ENCODE measurements around the gene SRRM3.
"Not testable (repeated sequence)": the region's sequence is repeated elsewhere in the genome, so short reads cannot be mapped to it uniquely, and the experiment has no call there.

The SRRM3 gene

GRCh38 chr7:76301000-76301399 lies 99.3 kb downstream of the SRRM3 start:
- in situ Hi-C loops (cut with MboI; ENCODE audit: low pct_unique_long_range_greater_than_20kb, low sequenced_read_pairs), result no loop called here
- DNase-seq, result no peak

DNA sequence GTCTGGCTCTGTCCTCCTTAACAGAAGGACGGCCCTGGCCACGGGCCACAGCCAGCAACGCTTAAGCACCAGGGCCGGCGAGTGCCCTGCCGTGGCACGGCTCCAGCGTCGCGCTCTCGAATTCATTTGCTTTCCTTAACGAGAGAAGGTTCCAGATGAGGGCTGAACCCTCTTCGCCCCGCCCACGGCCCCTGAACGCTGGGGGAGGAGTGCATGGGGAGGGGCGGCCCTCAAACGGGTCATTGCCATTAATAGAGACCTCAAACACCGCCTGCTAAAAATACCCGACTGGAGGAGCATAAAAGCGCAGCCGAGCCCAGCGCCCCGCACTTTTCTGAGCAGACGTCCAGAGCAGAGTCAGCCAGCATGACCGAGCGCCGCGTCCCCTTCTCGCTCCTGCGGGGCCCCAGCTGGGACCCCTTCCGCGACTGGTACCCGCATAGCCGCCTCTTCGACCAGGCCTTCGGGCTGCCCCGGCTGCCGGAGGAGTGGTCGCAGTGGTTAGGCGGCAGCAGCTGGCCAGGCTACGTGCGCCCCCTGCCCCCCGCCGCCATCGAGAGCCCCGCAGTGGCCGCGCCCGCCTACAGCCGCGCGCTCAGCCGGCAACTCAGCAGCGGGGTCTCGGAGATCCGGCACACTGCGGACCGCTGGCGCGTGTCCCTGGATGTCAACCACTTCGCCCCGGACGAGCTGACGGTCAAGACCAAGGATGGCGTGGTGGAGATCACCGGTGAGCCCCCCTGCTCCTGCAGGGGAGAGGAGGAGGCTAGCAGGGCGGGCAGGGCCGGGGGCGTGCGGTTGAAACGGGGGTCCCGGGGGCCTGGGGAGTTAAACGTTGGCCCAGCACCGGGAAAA lies 100.9 kb downstream of the SRRM3 start, which contains the start of gene HSPB1:
Gene HSPB1 (plus strand): TSS at position 327 of the 855 bp plus-strand sequence. CDS start 40 bp downstream, at position 367.
- in situ Hi-C loops (cut with MboI; ENCODE audit: low pct_unique_long_range_greater_than_20kb, low sequenced_read_pairs), result no loop called here
- peak; percentile 94 for DNase-seq

- in situ Hi-C loops (cut with MboI; ENCODE audit: low pct_unique_long_range_greater_than_20kb, low sequenced_read_pairs), result no loop called here
- DNase-seq, result peak; percentile 98
Observed at GRCh38 chr7:76303202-76304147, 101.8 kb downstream of the SRRM3 start.

GRCh38 chr7:76304888-76305375 lies 103.2 kb downstream of the SRRM3 start:
- in situ Hi-C loops (cut with MboI; ENCODE audit: low pct_unique_long_range_greater_than_20kb, low sequenced_read_pairs), result no loop called here
- DNase-seq, result no peak

GRCh38 chr7:76308874-76309273 lies 107.2 kb downstream of the SRRM3 start:
- in situ Hi-C loops (cut with MboI; ENCODE audit: low pct_unique_long_range_greater_than_20kb, low sequenced_read_pairs); DNase-seq: not testable (repeated sequence)

DNA sequence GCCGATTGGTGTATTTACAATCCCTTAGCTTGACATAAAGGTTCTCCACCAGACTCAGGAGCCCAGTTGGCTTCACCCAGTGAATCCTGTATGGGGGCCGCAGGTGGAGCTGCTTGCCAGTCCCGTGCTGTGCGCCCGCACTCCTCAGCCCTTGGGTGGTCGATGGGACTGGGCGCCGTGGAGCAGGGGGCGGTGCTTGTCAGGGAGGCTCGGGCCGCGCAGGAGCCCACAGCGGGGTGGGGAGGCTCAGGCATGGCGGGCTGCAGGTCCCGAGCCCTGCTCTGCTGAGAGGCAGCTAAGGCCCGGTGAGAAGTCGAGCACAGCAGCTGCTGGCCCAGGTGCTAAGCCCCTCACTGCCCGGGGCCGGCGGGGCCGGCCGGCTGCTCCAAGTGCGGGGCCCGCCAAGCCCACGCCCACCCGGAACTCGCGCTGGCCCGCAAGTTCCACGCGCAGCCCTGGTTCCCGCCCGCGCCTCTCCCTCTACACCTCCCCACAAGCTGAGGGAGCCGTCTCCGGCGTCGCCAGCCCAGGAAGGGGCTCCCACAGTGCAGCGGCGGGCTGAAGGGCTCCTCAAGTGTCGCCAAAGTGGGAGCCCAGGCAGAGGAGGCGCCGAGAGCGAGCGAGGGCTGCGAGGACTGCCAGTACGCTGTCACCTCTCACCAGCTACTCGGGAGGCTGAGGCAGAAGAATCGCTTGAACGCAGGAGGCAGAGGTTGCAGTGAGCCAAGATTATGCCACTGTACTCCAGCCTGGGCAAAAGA lies 107.8 kb downstream of the SRRM3 start:
- DNase-seq; in situ Hi-C loops (cut with MboI; ENCODE audit: low pct_unique_long_range_greater_than_20kb, low sequenced_read_pairs): not testable (repeated sequence)

GRCh38 chr7:76310102-76310957 lies 108.6 kb downstream of the SRRM3 start:
- in situ Hi-C loops (cut with MboI; ENCODE audit: low pct_unique_long_range_greater_than_20kb, low sequenced_read_pairs), result no loop called here
- no peak for DNase-seq

DNA sequence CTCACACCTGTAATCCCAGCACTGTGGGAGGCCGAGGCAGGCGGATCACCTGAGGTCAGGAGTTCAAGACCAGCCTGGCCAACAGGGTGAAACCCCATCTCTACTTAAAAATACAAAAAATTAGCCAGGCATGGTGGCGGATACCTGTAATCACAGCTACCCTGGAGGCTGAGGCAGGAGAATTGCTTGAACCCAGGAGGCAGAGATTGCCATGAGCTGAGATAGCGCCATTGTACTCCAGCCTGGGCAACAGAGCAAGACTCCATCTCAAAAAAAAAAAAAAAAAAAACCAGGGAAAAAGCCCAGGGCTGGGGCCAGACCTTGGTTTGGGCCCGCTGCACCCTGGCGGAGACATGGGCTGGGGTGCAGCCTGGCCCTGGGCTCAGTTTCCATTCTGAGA lies 110.1 kb downstream of the SRRM3 start:
- DNase-seq; in situ Hi-C loops (cut with MboI; ENCODE audit: low pct_unique_long_range_greater_than_20kb, low sequenced_read_pairs): not testable (repeated sequence)

DNA sequence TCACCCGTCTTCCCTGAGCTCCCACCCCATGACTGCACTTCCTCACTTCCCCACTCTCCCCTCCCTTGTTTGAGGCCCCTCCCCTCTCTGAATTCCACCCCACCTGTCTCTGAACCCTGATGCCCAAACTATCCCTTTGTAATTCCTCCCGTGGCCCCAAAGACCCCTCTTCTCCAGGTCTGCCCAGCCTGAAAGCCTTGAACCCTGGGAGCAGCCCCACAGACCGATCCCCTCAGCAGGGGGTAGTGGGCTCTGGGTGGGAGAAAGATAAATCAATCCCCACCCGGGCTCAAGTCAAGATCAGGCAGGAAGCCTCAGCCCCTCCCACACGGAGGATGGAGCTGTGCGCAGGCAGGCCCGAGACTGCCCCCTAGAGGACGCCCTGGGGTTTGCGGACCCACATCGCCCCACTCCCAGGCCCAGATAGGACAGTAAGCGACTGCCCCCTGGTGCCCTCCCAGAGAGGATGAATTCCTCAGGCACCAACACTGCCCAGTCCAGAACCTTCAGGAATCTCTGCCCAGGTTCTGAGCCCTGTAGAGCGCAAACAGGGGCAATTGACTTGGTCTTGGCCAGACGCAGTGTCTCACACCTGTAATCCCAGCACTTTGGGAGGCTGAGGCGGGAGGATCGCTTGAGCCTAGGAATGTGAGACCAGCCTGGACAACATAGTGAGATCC lies 112.5 kb downstream of the SRRM3 start:
- peak; percentile 98 for DNase-seq
- in situ Hi-C loops (cut with MboI; ENCODE audit: low pct_unique_long_range_greater_than_20kb, low sequenced_read_pairs), result no loop called here

DNA sequence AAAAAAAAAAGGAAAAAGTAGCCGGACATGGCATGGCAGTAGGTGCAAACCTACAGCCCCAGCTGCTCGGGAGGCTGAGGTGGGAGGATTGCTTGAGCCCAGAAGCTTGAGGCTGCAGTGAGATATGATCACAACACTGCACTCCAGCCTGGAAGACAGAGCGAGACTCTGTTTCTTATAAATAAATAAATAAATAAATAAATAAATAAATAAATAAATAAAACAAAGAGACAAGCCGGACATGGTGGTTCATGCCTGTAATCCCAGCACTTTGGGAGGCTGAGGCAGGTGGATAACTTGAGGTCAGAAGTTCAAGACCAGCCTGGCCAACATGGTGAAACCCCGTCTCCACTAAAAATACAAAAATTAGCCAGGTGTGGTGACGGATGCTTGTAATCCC lies 113.0 kb downstream of the SRRM3 start:
- DNase-seq; in situ Hi-C loops (cut with MboI; ENCODE audit: low pct_unique_long_range_greater_than_20kb, low sequenced_read_pairs): not testable (repeated sequence)

DNA sequence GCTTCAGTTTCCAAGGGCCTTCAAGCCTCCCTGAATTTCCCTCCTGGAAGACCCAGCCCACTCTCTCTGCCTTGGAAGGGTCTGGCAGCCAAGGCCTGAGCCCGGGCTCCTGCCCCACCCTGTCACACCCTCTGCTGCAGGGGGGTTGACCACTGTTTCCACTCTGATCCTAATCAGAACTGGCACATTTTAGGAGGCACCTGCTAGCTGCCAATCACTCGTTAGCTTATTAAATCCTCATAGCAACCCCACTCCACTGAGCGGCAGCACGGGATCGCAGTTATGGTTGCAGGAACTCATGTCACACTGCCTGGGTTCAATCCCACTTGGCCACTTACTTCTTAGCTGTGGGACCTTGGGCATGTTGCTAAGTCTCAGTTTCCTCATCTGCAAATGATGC lies 113.7 kb downstream of the SRRM3 start:
- in situ Hi-C loops (cut with MboI; ENCODE audit: low pct_unique_long_range_greater_than_20kb, low sequenced_read_pairs), result no loop called here
- no peak for DNase-seq

GRCh38 chr7:76316984-76317781 lies 115.5 kb downstream of the SRRM3 start:
- DNase-seq, result no peak
- in situ Hi-C loops (cut with MboI; ENCODE audit: low pct_unique_long_range_greater_than_20kb, low sequenced_read_pairs), result no loop called here

DNA sequence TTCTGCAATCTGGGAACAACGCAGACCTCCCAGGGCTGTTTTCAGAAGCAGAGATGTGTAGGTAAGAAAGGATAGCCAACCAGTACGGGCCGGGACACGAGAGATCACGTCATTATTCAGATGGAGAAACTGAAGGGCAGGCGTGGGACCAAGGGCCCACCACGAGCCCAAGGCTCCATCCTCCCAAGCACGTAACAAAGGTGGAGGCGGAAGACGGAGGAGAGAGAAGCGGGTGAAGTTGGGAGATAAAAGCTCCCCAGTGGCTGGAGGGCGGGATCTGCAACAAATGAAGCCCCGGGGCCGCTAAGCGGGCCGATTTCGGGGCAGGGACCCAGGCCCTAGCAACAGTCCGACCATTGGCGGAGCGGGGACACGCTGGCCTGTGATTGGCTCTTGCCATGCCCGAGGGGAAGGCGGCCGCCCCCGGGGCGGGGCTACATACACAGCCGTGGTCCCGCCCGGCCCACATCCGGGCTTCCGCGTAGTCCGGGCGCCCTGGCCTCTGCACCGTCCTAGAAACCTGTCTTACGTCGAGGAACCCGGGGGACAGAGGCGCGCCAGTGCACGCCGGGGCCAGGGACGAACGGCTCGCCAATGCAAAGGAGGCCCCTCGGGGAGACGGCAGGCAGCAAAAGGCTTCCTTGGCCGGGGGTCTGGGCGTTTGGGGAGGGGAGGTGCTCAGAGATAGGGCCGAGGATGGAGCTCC lies 116.2 kb downstream of the SRRM3 start:
- in situ Hi-C loops (cut with MboI; ENCODE audit: low pct_unique_long_range_greater_than_20kb, low sequenced_read_pairs), result no loop called here
- peak; percentile 97 for DNase-seq

GRCh38 chr7:76318488-76319353 lies 117.0 kb downstream of the SRRM3 start:
- in situ Hi-C loops (cut with MboI; ENCODE audit: low pct_unique_long_range_greater_than_20kb, low sequenced_read_pairs), result no loop called here

DNA sequence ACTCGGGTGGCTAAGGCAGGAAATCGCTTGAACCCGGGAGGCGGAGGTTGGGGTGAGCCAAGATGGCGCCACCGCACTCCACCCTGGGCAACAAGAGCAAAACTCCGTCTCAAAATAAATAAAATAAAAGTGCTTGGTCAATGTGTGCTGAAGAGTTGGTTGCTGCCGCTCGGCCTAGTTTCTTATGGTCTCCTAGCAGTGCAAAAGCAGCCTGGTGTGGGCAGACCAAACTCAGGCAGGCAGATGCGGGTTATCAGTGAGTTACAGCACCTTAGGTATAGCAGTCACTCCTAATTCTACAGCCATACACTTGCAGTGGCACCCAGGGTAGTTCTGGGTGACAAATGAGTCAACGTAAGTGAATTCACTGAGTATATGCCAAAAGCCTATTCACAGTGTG lies 123.4 kb downstream of the SRRM3 start:
- in situ Hi-C loops (cut with MboI; ENCODE audit: low pct_unique_long_range_greater_than_20kb, low sequenced_read_pairs), result no loop called here
- DNase-seq, result no peak

More at GRCh38 chr7:76318488-76319353, 117.0 kb downstream of the SRRM3 start:
- peak; percentile 78 for DNase-seq
